Activated naive CD4-positive, alpha-beta T cell treated with anti-CD3 and anti-CD28 coated beads, Interleukin-2, amount 50 U/mL, for 72 hours (primary cell): ENCODE measurements around the gene SLC17A9. TPM values are rescaled to one million over a fixed set of nuclear protein-coding genes. Genes with fewer than 3 reads are reported as not detected.

Experiments
- ATAC-seq, 2 donors: fragments of 150-1000 bp; cut with Tn5 transposase; 2 replicates each; pipeline ENCODE4 v1.10.0; 2021; ENCODE audit warnings: mild to moderate bottlenecking in 2 of 2, moderate library complexity in 2 of 2
- DNase-seq, 2 donors: peaks; one replicate each; pipeline ENCODE4 v3.0.0; 2021 to 2022; ENCODE audit warnings: low spot score in 2 of 2
- H3K27ac Mint-ChIP-seq, 2 donors: one replicate each; pipeline ENCODE4 v1.8.0; 2022; ENCODE audit warnings: mild to moderate bottlenecking in 2 of 2, mixed read lengths in 2 of 2
- H3K36me3 Mint-ChIP-seq, 2 donors: one replicate each; pipeline ENCODE4 v1.8.0; 2022; ENCODE audit warnings: mixed read lengths in 2 of 2
- H3K9me3 Mint-ChIP-seq, 2 donors: one replicate each; pipeline ENCODE4 v1.8.0; 2022; ENCODE audit warnings: mixed read lengths in 2 of 2
- total RNA-seq, 2 donors: library from RNA; stranded (reverse); gene quantifications; one replicate each; pipeline ENCODE4 v1.2.3, GENCODE V29; 2022

The SLC17A9 gene
- total RNA-seq: 10 to 100 TPM; 17.5 to 22.0 TPM

- Mint-ChIP-seq H3K36me3 (peaks cover 15 to 33% of the 10 kb centered on the region in 2 donors), H3K9me3 (peaks cover 0 to 6% of the 10 kb centered on the region in 2 donors), H3K27ac (peak within 1 kb of the TSS in 1 of 2 donors; percentile 85)
- peak; percentile 65 to 67 for DNase-seq
- peak; percentile 70 to 77 for ATAC-seq
Measured at GRCh38 chr20:62952373-62952967, at the start of gene SLC17A9. Gene SLC17A9, plus strand, starts transcription at chr20:62952709. Its CDS starts 122 bp downstream, at chr20:62952831.

GRCh38 chr20:62902926-62903615 is 49.4 kb upstream of the SLC17A9 start:
- DNase-seq (no peak), ATAC-seq (peak; percentile 7 to 79)
- peak overlapping the region; percentile 19 to 85 for H3K27ac Mint-ChIP-seq
- H3K9me3 Mint-ChIP-seq: no peaks in the 10 kb centered on the region
- H3K36me3 Mint-ChIP-seq: peaks cover 17 to 22% of the 10 kb centered on the region in 2 donors

- DNase-seq (no peak), ATAC-seq (no peak)
- peaks cover 26 to 28% of the 10 kb centered on the region in 2 donors for H3K36me3 Mint-ChIP-seq
Measured at GRCh38 chr20:62905536-62906117, 46.9 kb upstream of the SLC17A9 start.

GRCh38 chr20:62906209-62906608 is 46.3 kb upstream of the SLC17A9 start:
- no peaks in the 10 kb centered on the region for H3K9me3 Mint-ChIP-seq
- peaks cover 31 to 32% of the 10 kb centered on the region in 2 donors for H3K36me3 Mint-ChIP-seq
- peak overlapping the region in 1 of 2 donors; percentile 28 for H3K27ac Mint-ChIP-seq
- DNase-seq (no peak), ATAC-seq (no peak)

More at GRCh38 chr20:62905536-62906117, 46.9 kb upstream of the SLC17A9 start:
- peak overlapping the region in 1 of 2 donors; percentile 3 for H3K27ac Mint-ChIP-seq
- H3K9me3 Mint-ChIP-seq: no peaks in the 10 kb centered on the region

GRCh38 chr20:62906647-62907375 is 45.7 kb upstream of the SLC17A9 start:
- Mint-ChIP-seq H3K36me3 (peaks cover 31 to 32% of the 10 kb centered on the region in 2 donors), H3K27ac (peak overlapping the region; percentile 28 to 60), H3K9me3 (no peaks in the 10 kb centered on the region)
- DNase-seq: no peak
- no peak for ATAC-seq

GRCh38 chr20:62907384-62908317 is 44.9 kb upstream of the SLC17A9 start:
- H3K27ac Mint-ChIP-seq: peak overlapping the region in 1 of 2 donors; percentile 84
- H3K36me3 Mint-ChIP-seq: peaks cover 31 to 32% of the 10 kb centered on the region in 2 donors
- ATAC-seq: peak in 1 of 2 donors; percentile 71
- DNase-seq: no peak
- H3K9me3 Mint-ChIP-seq: no peaks in the 10 kb centered on the region

GRCh38 chr20:62908971-62909791 is 43.3 kb upstream of the SLC17A9 start:
- Mint-ChIP-seq H3K27ac (peak overlapping the region in 1 of 2 donors; percentile 67), H3K9me3 (no peaks in the 10 kb centered on the region), H3K36me3 (peaks cover 31 to 32% of the 10 kb centered on the region in 2 donors)
- DNase-seq (no peak), ATAC-seq (no peak)

- H3K36me3 Mint-ChIP-seq: peaks cover 25 to 26% of the 10 kb centered on the region in 2 donors
- peak overlapping the region in 1 of 2 donors; percentile 2 for H3K27ac Mint-ChIP-seq
- DNase-seq (peak in 1 of 2 donors; percentile 20), ATAC-seq (no peak)
- no peaks in the 10 kb centered on the region for H3K9me3 Mint-ChIP-seq
Measured at GRCh38 chr20:62910217-62910766, 42.2 kb upstream of the SLC17A9 start.

GRCh38 chr20:62910777-62911497 is 41.6 kb upstream of the SLC17A9 start:
- peaks cover 22 to 24% of the 10 kb centered on the region in 2 donors for H3K36me3 Mint-ChIP-seq
- DNase-seq: peak in 1 of 2 donors; percentile 13
- H3K27ac Mint-ChIP-seq: peak overlapping the region in 1 of 2 donors; percentile 2
- no peak for ATAC-seq
- no peaks in the 10 kb centered on the region for H3K9me3 Mint-ChIP-seq

DNA sequence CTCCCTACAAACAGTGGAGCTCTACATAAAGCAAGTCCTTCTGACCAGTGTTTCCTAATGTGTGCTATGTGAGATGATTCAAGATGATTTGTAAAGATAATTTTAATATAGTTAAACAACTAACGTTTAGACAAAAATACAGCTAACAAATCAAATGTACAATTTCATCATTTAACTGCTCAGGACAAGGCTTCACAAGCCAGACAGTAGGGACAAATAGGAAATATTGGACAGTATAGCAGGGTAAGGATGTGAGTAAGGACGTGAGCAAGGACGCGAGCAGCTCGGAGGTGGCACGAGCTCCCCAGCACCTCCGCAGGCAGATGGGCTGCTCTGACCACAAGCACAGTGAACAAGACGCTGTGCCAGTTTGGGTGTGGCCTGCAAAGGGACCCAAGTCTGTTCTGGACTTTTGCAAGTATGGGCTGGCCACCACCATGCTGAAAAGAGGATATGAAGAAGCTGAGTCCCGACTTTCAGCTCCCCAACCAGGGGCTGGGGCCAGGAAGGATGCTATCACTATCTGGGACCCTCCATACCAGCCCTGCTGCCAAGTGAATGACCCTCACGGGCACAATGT is 40.7 kb upstream of the SLC17A9 start:
- Mint-ChIP-seq H3K36me3 (peaks cover 18 to 21% of the 10 kb centered on the region in 2 donors), H3K27ac (peak overlapping the region in 1 of 2 donors; percentile 90), H3K9me3 (no peaks in the 10 kb centered on the region)
- DNase-seq: no peak
- no peak for ATAC-seq

DNA sequence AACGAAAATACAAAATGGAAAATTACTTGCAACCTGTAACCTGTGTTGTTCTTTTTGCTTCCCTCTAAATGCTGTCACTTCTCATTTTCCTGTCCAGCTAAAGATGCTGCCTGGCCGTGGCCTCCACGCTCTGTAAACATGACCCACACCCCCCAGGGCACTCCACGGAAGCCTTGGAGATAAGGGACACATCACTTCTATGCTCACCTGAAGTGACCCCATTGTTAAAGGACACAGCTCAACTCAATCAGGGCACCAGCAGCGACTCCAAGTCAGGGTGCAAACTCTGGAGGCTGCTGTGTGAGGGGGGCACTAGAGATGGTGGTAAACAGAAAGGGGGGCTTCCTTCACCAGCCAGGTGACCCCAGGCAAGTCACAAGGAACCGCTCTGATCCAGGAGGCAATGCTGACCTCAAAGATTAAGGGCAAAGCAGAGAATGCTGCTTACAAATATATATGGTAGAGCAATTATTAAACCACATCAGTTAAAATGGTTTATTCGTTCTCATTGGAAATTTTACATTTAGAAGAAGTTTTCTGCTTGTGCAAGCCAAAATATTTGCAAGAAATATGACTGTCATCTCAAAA is 39.4 kb upstream of the SLC17A9 start:
- DNase-seq (no peak), ATAC-seq (no peak)
- peak overlapping the region in 1 of 2 donors; percentile 65 for H3K27ac Mint-ChIP-seq
- H3K36me3 Mint-ChIP-seq: peaks cover 14 to 19% of the 10 kb centered on the region in 2 donors
- no peaks in the 10 kb centered on the region for H3K9me3 Mint-ChIP-seq

GRCh38 chr20:62914436-62914835 is 38.1 kb upstream of the SLC17A9 start:
- ATAC-seq (no peak), DNase-seq (no peak)
- Mint-ChIP-seq H3K27ac (no peak overlapping the region), H3K36me3 (peaks cover 14 to 19% of the 10 kb centered on the region in 2 donors), H3K9me3 (no peaks in the 10 kb centered on the region)

- peak in 1 of 2 donors; percentile 9 for ATAC-seq
- peak overlapping the region in 1 of 2 donors; percentile 94 for H3K27ac Mint-ChIP-seq
- DNase-seq: peak in 1 of 2 donors; percentile 11
- H3K9me3 Mint-ChIP-seq: no peaks in the 10 kb centered on the region
- H3K36me3 Mint-ChIP-seq: peaks cover 11 to 15% of the 10 kb centered on the region in 2 donors
Measured at GRCh38 chr20:62914970-62915457, 37.5 kb upstream of the SLC17A9 start.
